GM21390 (cell line): ENCODE measurements around the gene IL24.

ENCODE experiments used
- ATAC-seq: cut with Tn5 transposase; IDR thresholded peaks from one replicate; pipeline ENCODE4 v1.9.1; 2021; ENCODE audit not compliant: unreplicated experiment

The IL24 gene

GRCh38 chr1:206951318-206952100, 54.3 kb downstream of the IL24 start:
- ATAC-seq: no peak

- no peak for ATAC-seq
These were observed 54.9 kb downstream of the IL24 start for GRCh38 chr1:206952171-206952570.

GRCh38 chr1:206953126-206953525, 55.9 kb downstream of the IL24 start:
- no peak for ATAC-seq

GRCh38 chr1:206953626-206954025, 56.4 kb downstream of the IL24 start:
- no peak for ATAC-seq
